CD14-positive monocyte (primary cell): ENCODE data around the gene COX7A2. TPM values are rescaled to one million over a fixed set of nuclear protein-coding genes. Genes with fewer than 3 reads are reported as not detected.

Experiments
- DNase-seq, 3 donors: peaks; one replicate each; pipeline ENCODE4 v3.0.0-alpha.2; 2011 to 2022
- H2AFZ ChIP-seq: 2 replicates; pipeline ENCODE4 v1.6.0; 2012; ENCODE audit warnings: mild to moderate bottlenecking, low read depth, low read length, inconsistent platforms; ENCODE audit not compliant: insufficient read depth, poor library complexity, severe bottlenecking
- H3K27ac ChIP-seq, 2 donors: 1 replicate in 1 of 2; 2 replicates in 1 of 2; pipeline ENCODE4 v1.5.1; 2012 to 2013; ENCODE audit warnings: low read length in 2 of 2, control low read depth in 1 of 2, inconsistent platforms in 1 of 2, low read depth in 1 of 2, mild to moderate bottlenecking in 1 of 2
- H3K27me3 ChIP-seq, 2 donors: one replicate each; pipeline versions ENCODE4 v1.6.0 to v1.6.1; 2011 to 2013; ENCODE audit warnings: low read length in 2 of 2; ENCODE audit not compliant: control insufficient read depth in 2 of 2, insufficient read depth in 2 of 2
- H3K36me3 ChIP-seq, 2 donors: replicated peaks in 1 of 2; 1 replicate in 1 of 2; 2 replicates in 1 of 2; pipeline versions ENCODE4 v1.5.1 to v1.6.1; 2012 to 2013; ENCODE audit warnings: low read length in 2 of 2, control low read depth in 1 of 2, inconsistent platforms in 1 of 2, mild to moderate bottlenecking in 1 of 2; ENCODE audit not compliant: insufficient read depth in 2 of 2, control insufficient read depth in 1 of 2
- H3K4me1 ChIP-seq, 2 donors: 1 replicate in 1 of 2; 2 replicates in 1 of 2; pipeline versions ENCODE4 v1.5.1 to v1.6.1; 2012 to 2013; ENCODE audit warnings: low read length in 2 of 2, control low read depth in 1 of 2, inconsistent platforms in 1 of 2, mild to moderate bottlenecking in 1 of 2, moderate library complexity in 1 of 2; ENCODE audit not compliant: insufficient read depth in 2 of 2, control insufficient read depth in 1 of 2
- H3K4me2 ChIP-seq: replicated peaks from 2 replicates; pipeline ENCODE3; 2012; ENCODE audit warnings: low read length, moderate library complexity, mild to moderate bottlenecking; ENCODE audit not compliant: poor library complexity, severe bottlenecking; ENCODE audit errors: extremely low read depth
- H3K4me3 ChIP-seq, 3 experiments: fragments of 200-600 bp in 1 of 3; sonication (generic) in 1 of 3; replicated peaks in 1 of 3; 1 replicate in 2 of 3; 2 replicates in 1 of 3; pipeline ENCODE4 v1.5.1; 2011 to 2013; ENCODE audit warnings: low read length in 3 of 3, mild to moderate bottlenecking in 3 of 3, control low read depth in 2 of 3, low read depth in 2 of 3, inconsistent platforms in 1 of 3, moderate library complexity in 1 of 3
- H3K79me2 ChIP-seq: 2 replicates; pipeline ENCODE4 v1.6.0; 2012; ENCODE audit warnings: mild to moderate bottlenecking, control low read depth, inconsistent platforms, low read length, moderate library complexity; ENCODE audit not compliant: insufficient read depth
- H3K9ac ChIP-seq: 2 replicates; pipeline ENCODE4 v1.6.0; 2017; ENCODE audit warnings: low read length, mild to moderate bottlenecking; ENCODE audit not compliant: insufficient read depth, poor library complexity, severe bottlenecking
- H3K9me3 ChIP-seq, 2 donors: replicated peaks in 1 of 2; 1 replicate in 1 of 2; 2 replicates in 1 of 2; pipeline versions ENCODE4 v1.5.1 to v1.6.1; 2012 to 2013; ENCODE audit warnings: low read length in 2 of 2, control low read depth in 1 of 2; ENCODE audit not compliant: control insufficient read depth in 1 of 2, insufficient read depth in 1 of 2
- H4K20me1 ChIP-seq: 2 replicates; pipeline ENCODE4 v1.6.0; 2012; ENCODE audit warnings: mild to moderate bottlenecking, low read length, control low read depth, moderate library complexity; ENCODE audit not compliant: insufficient read depth
- H3K27ac Mint-ChIP-seq, 7 donors: one replicate each; pipeline ENCODE4 v1.8.0; 2020; ENCODE audit warnings: mild to moderate bottlenecking in 7 of 7, mixed read lengths in 7 of 7, moderate library complexity in 6 of 7, inconsistent platforms in 2 of 7
- H3K27me3 Mint-ChIP-seq, 3 donors: one replicate each; pipeline ENCODE4 v1.8.0; 2021 to 2022; ENCODE audit warnings: low read depth in 3 of 3, mild to moderate bottlenecking in 3 of 3, mixed read lengths in 3 of 3, moderate library complexity in 3 of 3, inconsistent platforms in 1 of 3
- H3K36me3 Mint-ChIP-seq, 2 donors: one replicate each; pipeline ENCODE4 v1.8.0; 2020; ENCODE audit warnings: mixed read lengths in 2 of 2, inconsistent platforms in 1 of 2, mild to moderate bottlenecking in 1 of 2
- H3K4me1 Mint-ChIP-seq: one replicate; pipeline ENCODE4 v1.8.0; 2020; ENCODE audit warnings: mild to moderate bottlenecking, mixed read lengths
- H3K4me3 Mint-ChIP-seq, 2 donors: one replicate each; pipeline ENCODE4 v1.8.0; 2020; ENCODE audit warnings: mild to moderate bottlenecking in 2 of 2, mixed read lengths in 2 of 2, moderate library complexity in 1 of 2
- H3K9me3 Mint-ChIP-seq, 7 donors: one replicate each; pipeline ENCODE4 v1.8.0; 2020 to 2022; ENCODE audit warnings: mixed read lengths in 7 of 7, mild to moderate bottlenecking in 6 of 7, moderate library complexity in 6 of 7, inconsistent platforms in 2 of 7
- CTCF ChIP-seq: fragments of 200-600 bp; IDR thresholded peaks from one replicate; pipeline ENCODE4 v1.8.0; 2022; ENCODE audit warnings: antibody characterized with exemption, mild to moderate bottlenecking
- WGBS: methylation state at CpG from one replicate; pipeline ENCODE4 v1.1.5; 2013; ENCODE audit warnings: missing lambda C conversion rate; ENCODE audit not compliant: insufficient coverage; 5-methylcytosine and 5-hydroxymethylcytosine counted together
- intact Hi-C, 2 donors: fragments of 100-400 bp; cut with micrococcal nuclease; formaldehyde crosslinking; loops; one replicate each; pipeline versions ENCODE4 v1.15.0 to v1.15.1; 2023
- polyA plus RNA-seq, 3 donors: library from polyadenylated mRNA; depleted of rRNA in 1 of 3; unstranded in 2 of 3; stranded (reverse) in 1 of 3; fragments of 300-500 nt in 2 of 3; fragments of >200 nt in 1 of 3; fragmentation: Illumina TruSeq in 2 of 3; gene quantifications; 1 replicate in 2 of 3; 2 replicates in 1 of 3; pipeline ENCODE4 v1.2.3, GENCODE V29; 2012 to 2021

The COX7A2 gene
- polyA plus RNA-seq, 3 donors, result 175 to 846 (median 798) TPM

GRCh38 chr6:75249837-75250236, 6.2 kb upstream of the COX7A2 start:
- Histone ChIP-seq H3K79me2 (no peaks in the 10 kb centered on the region), H3K4me3 (no peak overlapping the region), H3K4me2 (no peak overlapping the region), H4K20me1 (no peaks in the 10 kb centered on the region), H3K9me3 (no peaks in the 10 kb centered on the region), H3K27ac (no peak overlapping the region), H3K27me3 (peaks cover 8 to 22% of the 10 kb centered on the region in 2 donors), H2AFZ (no peak overlapping the region), H3K9ac (no peak overlapping the region), H3K36me3 (peaks cover 13 to 20% of the 10 kb centered on the region in 2 donors), H3K4me1 (no peaks in the 10 kb centered on the region)
- TF ChIP-seq CTCF, result no peak
- peaks cover 15% of the 10 kb centered on the region in 2 donors for H3K36me3 Mint-ChIP-seq
- H3K9me3 Mint-ChIP-seq, result peaks cover 0 to 2% (median 0%) of the 10 kb centered on the region in 7 donors
- intact Hi-C loops, result loop anchor here in 1 of 2 donors (5.0 kb wide), 1 partner anchor 32 kb away; the partner anchor contains the start of gene TMEM30A
- peaks cover 8 to 30% (median 23%) of the 10 kb centered on the region in 3 donors for H3K27me3 Mint-ChIP-seq
- no peak for DNase-seq
- H3K4me3 Mint-ChIP-seq, result no peak overlapping the region
- H3K4me1 Mint-ChIP-seq, result peaks cover under 1% of the 10 kb centered on the region
- no peak overlapping the region for H3K27ac Mint-ChIP-seq

GRCh38 chr6:75246386-75246785, 2.8 kb upstream of the COX7A2 start:
- peaks cover 0 to 4% (median 0%) of the 10 kb centered on the region in 7 donors for H3K9me3 Mint-ChIP-seq
- intact Hi-C loops, result loop anchor here in 1 of 2 donors (5.0 kb wide), 1 partner anchor 36 kb away; the partner anchor contains the start of gene TMEM30A
- DNase-seq, result no peak
- H3K36me3 ChIP-seq, result peaks cover 0 to 3% of the 10 kb centered on the region in 2 donors
- no peak overlapping the region for H3K4me3 ChIP-seq
- WGBS, result no CpG with 5 or more reads among the region's 2 CpGs
- H3K27ac Mint-ChIP-seq, result no peak overlapping the region
- no peak overlapping the region for H3K4me2 ChIP-seq
- TF ChIP-seq CTCF, result no peak
- peaks cover 18% of the 10 kb centered on the region for H3K79me2 ChIP-seq
- peak overlapping the region in 1 of 2 donors; percentile 18 for H3K4me3 Mint-ChIP-seq
- peaks cover 0 to 2% of the 10 kb centered on the region in 2 donors for H3K36me3 Mint-ChIP-seq
- no peak overlapping the region for H2AFZ ChIP-seq
- H3K9me3 ChIP-seq, result no peaks in the 10 kb centered on the region
- peaks cover 12% of the 10 kb centered on the region for H3K4me1 Mint-ChIP-seq
- H4K20me1 ChIP-seq, result no peaks in the 10 kb centered on the region
- no peak overlapping the region for H3K9ac ChIP-seq
- peaks cover 8 to 22% of the 10 kb centered on the region in 2 donors for H3K27me3 ChIP-seq
- H3K4me1 ChIP-seq, result peaks cover 7% of the 10 kb centered on the region in 2 donors
- H3K27ac ChIP-seq, result no peak overlapping the region
- peaks cover 8 to 32% (median 23%) of the 10 kb centered on the region in 3 donors for H3K27me3 Mint-ChIP-seq
